GM18870 (cell line): Measurements from ENCODE around the gene PNPO.
"Not testable (repeated sequence)": the region's sequence is repeated elsewhere in the genome, so short reads cannot be mapped to it uniquely, and the experiment has no call there.

Experiments used
- ATAC-seq: cut with Tn5 transposase; IDR thresholded peaks from one replicate; pipeline ENCODE4 v1.9.1; 2021; ENCODE audit warnings: moderate library complexity; ENCODE audit not compliant: unreplicated experiment

PNPO gene

DNA sequence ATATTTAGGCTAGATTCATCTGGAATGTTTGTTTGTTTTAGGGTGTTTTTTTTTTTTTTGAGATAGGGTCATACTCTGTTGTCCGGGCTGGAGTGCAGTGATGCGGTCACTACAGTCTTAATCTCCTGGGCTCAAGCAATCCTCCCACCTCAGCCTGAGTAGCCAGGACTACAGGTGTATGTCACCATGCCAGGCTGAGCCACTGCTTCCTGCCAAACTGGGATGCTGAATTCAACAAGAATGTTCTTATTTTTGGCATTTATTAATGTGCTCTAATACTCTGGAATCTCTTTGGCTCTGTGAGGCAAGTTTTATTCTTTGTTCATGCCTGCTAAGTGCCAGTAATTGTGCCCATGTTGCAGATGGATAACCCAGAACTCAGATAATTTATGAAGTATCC, 23.8 kb upstream of the PNPO start:
- no peak for ATAC-seq

DNA sequence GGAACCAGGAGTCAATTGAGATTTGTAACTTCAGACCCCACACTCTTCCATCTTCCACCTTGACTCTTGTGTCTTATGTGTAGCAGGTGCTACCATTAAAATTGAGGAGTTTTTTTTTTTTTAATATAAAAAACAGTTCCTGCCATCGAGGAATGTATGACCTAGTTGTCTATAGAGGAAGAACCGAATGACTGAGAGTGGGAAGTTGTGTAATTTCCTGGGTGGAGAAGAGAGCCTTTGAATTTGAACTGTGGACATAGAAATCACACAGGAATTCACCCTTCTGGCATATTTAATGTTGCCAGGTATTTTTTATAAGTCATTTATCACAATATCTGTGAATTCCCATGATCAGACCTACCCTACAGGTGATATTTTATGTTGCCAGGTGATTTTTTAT, 23.4 kb upstream of the PNPO start:
- ATAC-seq, result no peak

DNA sequence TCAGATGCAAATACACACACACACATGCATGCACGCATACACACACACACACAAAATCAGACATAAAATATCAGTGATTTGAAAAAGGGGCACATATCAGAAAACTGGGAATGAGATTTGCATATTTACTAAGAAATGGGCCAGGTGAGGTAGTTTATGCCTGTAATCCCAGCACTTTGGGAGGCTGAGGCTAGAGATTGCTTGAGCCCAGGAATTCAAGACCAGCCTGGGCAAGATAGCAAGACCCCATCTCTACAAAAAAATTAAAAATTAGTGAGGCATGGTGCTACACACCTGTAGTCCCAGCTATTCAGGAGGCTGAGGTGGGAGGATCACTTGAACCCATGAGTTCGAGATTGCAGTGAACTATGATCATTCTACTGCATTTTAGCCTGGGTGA, 22.4 kb upstream of the PNPO start:
- ATAC-seq, result no peak

DNA sequence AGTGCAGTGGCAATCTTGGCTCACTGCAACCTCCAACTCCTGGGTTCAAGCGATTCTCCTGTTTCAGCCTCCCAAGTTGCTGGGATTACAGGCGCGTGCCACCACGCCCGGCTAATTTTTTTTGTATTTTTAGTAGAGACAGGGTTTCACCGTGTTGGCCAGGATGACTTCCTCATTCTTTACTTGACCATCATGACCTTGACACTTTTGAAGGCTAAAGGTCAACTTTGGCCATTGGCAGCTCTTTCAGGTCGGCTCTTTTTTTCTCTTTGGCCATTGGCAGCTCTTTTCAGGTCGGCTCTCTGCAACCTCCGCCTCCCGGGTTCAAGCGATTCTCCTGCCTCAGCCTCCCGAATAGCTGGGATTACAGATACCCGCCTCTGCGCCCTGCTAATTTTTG, 21.5 kb upstream of the PNPO start:
- ATAC-seq, result not testable (repeated sequence)

DNA sequence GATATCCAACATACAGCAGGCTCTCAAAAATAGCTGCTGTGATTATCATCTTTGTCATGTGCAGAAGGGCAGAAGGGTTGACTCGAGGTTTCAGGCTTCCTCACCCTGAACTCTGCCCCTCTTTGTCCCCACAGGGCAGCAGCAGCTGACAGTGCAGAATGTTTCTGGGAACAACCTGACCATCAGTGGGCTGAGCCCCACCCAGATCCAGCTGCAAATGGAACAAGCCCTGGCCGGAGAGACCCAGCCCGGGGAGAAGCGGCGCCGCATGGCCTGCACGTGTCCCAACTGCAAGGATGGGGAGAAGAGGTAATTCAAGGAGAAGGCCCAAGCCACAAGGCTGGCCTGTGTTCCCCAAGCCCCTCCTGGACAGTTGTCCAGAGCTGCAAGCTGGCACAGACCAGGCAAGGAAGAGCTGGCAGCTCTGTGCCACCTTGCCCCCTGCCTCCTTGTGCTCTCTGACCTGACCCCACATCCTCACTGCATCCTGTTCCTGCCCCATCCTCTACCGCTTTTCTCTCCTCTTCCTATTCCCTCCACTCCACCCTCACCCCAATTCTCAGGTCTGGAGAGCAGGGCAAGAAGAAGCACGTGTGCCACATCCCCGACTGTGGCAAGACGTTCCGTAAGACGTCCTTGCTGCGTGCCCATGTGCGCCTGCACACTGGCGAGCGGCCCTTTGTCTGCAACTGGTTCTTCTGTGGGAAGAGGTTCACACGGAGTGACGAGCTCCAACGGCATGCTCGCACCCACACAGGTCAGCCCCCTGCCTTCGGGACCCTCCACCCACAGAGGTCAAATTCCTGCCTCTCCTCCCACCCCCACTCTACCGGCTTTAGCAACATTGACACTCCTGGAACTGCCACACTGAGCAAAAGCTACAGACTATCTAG, 16.3 kb upstream of the PNPO start:
- ATAC-seq, result no peak

DNA sequence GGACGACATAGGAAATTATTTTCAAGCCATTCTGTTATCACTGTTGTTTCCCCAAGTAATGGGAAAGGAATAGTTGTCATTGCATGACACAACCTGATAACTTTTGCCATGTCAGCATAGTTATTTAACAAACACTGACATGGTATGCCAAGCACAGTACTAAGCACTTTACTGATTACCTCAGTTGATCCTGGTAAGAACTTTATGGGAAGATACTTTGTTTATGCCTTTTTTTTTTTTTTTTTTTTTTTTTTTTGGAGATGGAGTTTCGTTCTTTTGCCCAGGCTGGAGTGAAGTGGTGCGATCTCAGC, 15.7 kb upstream of the PNPO start:
- ATAC-seq, result no peak

DNA sequence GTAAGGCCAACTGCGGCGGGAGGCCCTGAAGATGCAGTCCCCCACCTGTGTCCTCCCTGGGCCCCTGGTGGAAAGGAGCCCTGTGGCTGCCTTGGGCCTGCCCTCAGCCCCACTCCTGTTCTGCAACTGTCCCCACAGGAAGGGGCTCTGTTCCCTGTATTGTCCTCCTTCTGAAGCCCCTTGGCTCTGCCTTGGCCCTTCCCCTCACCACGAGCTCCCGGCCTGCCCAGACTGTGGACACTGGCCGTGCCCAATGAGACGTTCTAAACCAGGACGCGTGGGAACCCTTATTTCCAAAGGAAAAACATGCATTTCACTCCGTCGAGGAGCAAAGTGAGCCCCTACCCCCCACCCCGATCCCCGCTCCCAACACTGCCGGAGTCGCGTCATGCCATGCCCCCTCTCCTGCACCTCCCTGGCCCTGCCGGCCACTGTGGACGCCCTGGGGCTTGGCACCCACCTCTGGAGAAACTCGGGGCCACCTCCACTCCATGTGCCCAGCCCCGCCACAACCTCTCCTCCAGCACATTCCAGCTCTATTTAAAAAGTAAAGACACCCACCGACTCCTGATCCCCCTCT, 13.5 kb upstream of the PNPO start:
- no peak for ATAC-seq

DNA sequence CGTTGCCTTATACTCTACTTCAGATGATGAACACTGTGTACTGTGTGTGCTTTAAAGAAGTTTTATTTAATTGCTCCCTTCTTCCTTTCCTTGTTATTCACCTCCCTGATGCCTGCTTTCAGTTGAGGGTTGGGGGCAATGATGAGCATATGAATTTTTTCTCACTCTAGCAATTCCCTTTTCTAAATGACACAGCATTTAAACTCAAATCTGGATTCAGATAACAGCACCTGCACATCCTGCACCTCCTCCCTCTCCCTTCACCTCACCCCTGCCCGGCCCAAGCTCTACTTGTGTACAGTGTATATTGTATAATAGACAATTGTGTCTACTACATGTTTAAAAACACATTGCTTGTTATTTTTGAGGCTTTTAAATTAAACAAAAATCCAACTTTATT, 13.0 kb upstream of the PNPO start:
- ATAC-seq, result no peak

DNA sequence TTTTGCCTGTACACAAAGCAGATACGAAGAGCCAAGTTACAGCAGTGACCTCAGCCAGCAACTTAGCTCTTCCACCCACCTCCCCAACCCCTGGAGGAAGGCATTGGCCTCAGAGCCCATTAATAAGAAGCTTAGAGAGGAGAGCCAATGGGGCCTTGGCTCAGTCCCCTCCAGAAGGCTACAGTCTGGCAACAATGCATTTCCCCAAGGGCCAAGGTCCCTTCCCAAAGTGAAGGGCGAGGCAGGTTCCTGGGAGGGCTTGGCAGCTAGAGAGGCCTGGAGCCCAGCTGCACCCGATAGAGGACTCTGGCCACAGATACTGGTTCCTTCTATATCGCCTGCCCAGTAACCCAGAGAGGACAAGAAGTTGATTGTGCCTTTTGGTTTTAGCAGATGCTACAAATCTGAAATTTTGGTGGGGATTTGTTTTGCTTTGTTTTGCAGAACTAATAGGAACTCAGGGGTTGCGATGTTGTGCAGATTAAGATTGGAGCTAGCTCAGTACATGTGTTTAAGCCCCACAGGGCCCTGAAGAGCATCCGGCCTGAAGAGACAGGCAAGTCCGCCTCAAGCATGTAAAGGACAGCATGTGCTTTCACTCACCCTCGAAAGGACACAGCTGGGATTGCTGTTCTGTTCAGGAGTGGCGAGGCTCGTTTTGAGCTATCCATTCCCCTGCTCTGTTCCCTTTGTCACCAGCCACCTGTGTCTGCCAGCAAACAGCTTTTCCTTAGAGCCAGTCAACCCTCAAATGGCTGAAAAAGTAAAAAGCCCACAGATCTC, 12.0 kb upstream of the PNPO start:
- no peak for ATAC-seq

DNA sequence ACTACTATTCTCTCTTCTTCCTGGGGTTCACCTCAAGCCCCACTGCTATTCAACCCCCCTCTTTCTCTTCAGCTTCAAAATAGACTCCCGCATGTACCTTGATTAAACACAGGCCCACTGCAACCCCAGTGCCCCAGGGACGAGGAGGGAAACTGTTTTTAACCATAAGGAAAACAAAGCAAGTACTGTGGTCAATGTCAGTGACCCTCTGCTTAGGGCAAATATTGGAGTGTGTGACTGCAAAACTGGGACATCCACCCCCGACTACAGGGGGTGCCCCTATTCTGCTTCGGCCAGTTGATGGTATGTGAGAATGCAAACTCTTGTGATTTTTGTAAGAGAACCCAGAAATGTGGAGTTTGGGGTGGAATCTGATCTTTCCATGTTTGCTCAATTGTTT, 9.5 kb upstream of the PNPO start:
- ATAC-seq, result no peak

DNA sequence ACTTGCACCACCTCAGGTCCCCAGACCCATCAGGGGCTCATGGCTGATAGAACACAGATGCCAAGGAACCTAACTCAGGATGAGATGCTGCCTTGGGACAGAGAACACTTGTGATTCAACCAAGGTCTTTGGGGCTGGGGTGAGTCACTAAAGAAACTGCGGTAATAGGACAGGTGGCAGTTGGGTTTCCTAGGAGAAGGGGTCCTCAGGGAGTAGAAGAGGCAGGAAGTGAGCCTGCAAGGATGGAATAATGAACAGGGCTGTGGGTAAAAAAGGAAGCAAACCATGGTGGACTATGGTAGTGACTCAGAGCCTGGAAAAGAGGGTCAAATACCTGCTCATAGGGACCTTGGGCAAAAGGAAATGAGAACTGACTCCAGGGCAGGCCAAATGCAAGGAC, 6.5 kb upstream of the PNPO start:
- ATAC-seq, result no peak

DNA sequence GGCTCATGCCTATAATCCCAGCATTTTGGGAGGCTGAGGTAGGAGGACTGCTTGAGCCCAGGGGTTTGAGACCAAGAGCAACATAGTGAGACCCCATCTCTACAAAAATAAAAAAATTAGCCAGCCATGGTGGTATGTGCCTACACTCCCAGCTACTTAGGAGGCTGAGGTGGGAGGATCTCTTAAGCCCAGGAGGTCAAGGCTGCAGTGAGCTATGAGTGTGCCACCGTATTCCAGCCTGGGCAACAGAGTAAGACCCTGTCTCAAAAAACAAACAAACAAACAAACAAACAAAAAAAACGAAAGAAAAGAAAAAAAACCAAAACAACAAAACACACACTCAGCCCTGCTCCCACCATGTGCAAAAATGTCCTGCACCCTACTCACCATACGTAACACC, 5.9 kb upstream of the PNPO start:
- not testable (repeated sequence) for ATAC-seq

DNA sequence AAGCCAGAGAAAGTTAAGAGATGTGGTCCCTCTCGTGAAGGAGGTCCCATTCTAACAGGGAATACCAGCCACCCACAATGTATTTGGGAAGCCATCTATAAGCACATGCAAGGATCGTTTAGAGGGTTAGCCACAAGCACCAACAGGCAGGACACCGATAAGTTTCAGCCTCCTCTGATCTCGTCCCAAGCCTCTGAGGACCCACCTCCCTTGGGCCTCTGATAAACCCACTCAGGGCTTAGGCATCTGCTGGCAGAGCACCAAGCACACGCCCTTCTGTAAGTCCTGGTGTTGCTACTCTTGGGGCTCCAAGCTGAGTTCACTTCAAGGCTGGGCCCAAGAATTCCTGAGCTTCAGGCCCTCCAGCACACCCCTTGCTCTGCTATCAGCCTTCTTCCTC, 5.4 kb upstream of the PNPO start:
- no peak for ATAC-seq

DNA sequence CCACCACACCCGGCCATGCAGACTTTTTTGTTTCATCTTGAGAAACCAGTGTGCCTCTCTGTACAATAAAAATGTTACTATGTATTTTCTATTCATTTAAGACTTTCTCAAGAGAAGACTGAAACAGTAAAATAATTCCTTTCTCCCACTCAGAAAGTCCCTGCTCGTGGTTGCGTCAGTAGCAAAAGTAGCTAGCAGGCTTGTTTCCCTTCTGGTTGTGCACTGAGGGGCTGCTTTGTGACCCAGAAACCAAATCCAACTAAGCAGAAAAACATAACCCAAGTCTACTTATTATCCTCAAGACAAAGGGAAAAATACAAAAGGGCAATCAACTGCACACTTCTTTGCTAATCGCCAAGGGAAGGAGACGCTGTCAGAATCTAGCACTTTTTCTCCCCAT, 3.4 kb upstream of the PNPO start:
- ATAC-seq, result no peak

DNA sequence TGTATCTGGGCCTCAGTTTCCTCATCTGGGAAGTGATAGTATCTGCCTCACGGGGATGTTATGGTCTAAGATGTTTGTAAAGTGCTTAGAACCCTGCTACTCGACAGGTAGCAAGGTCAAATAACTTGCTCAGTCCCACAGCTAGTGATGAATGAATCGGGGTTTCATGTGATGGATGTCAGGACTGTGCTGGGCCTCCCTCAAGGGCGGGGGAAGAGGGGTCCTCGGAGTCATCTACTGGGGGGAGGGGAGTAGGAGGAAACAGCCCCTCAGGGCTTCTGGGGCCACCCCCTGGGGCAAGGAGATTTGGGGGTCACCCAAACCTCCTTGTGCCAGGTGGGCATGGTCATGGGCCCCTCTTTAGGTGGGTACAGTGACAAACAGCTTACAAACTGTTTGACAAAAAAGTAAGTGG, 732 bp downstream of the PNPO start:
- no peak for ATAC-seq

DNA sequence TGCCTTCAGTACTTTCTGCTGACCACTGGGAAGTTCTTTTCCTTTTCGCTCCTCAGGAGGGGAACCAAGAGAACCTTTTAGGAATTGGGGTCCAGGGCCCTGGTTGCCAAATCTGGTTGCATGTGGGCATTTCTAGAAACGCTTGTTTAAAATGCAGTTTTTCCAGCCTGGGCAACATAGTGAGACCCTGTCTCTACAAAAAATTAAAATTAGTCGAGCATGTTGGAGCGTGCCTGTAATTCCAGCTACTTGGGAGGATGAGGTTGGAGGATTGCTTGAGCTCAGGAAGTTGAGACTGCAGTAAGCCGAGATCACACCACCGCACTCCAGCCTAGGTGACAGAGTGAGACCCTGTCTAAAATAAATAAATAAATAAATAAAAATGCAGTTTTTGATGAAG, 1.2 kb downstream of the PNPO start:
- ATAC-seq, result no peak

DNA sequence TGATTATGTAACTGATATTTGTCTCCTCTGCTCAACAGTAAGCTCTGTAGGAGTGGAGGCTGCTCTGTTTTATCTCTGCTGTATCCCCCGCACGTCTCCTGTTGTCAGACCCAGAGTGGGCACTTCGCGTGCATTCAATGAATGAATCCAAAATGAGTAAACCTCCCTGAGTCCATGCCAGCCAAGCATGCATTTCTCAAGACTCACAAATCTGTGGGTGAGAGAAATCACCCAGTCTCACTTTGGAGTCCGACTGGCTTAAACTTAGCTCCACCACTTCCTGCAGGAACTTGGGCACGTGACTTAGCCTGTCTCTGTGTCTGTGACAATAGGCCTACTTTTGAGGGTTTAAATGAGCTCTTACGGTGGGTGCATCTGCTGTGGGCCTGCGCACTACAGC, 3.7 kb downstream of the PNPO start:
- ATAC-seq, result no peak

DNA sequence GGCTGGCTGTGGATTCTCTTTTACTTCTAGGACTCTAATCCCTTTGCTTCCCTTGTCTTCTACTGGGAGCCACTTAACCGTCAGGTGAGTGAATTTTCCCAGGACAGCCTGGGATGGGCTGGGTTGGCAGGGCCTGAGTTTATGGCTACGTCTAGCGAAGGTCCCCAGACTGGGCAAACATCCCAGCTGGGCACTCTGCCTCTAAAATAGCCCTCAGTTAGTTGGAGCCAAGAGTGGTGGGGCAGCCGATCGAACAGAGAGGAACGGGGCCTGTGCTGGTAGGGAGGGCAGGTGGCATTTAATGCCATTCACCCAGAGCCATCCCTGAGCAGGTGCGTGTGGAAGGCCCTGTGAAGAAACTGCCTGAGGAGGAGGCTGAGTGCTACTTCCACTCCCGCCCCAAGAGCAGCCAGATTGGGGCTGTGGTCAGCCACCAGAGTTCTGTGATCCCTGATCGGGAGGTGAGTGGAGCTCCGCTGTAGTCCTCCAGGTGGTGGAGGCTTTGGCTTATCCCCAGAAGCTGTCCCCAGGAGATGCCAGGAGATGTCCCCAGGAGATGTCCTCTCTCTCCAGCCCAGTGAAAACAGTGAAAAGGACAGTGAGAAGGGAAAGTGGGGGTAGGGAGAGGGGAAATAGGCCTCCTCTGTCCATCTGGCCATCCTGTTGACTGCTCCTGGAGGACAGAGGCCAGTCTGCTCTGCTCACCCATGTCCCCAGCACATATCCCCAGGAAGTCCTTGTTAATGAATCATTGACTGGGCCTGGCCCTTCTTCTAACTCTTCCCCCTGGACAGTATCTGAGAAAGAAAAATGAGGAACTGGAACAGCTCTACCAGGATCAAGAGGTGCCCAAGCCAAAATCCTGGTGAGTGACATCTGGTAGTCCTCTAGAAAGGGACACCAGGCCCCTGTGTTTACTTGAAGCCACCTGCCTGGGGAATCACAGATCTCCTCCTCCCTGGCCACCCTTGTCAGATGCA, 4.4 kb downstream of the PNPO start:
- ATAC-seq, result no peak

DNA sequence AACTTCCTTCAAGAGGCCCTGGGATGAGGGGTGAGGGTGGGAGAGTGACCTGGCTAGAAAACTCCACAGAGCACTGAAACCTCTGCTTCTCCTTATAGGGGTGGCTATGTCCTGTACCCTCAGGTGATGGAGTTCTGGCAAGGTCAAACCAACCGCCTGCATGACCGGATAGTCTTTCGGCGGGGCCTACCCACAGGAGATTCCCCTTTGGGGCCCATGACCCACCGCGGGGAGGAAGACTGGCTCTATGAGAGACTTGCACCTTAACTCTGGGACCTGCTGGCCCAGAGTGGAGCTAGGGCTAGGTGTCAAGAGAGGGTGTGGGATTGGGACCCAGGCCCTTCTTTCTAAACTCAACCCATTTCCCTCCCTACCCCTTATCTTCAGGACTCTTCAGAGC, 5.1 kb downstream of the PNPO start:
- no peak for ATAC-seq

DNA sequence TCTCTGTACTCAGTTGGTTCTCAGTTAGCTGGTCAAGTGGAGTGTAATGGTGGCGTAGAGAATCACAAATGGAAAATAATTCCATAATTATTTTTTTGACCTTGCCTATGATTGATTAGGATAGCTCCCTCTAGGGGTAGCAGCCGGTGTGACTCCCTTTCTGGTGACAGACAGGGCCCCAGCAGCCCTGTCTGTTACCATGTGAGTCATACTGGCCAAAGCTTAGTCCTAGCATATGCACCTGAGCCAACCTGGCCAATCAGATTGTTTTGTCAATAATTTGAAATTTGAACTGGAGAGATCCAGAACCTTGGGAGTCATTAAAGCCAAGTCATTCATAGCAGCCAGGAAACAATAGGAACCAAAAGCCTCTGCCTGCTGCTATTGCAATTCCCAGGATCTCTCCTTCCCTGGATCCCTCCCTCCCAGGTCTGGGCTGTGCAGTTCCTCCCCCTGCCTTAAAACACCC, 5.6 kb downstream of the PNPO start:
- no peak for ATAC-seq

DNA sequence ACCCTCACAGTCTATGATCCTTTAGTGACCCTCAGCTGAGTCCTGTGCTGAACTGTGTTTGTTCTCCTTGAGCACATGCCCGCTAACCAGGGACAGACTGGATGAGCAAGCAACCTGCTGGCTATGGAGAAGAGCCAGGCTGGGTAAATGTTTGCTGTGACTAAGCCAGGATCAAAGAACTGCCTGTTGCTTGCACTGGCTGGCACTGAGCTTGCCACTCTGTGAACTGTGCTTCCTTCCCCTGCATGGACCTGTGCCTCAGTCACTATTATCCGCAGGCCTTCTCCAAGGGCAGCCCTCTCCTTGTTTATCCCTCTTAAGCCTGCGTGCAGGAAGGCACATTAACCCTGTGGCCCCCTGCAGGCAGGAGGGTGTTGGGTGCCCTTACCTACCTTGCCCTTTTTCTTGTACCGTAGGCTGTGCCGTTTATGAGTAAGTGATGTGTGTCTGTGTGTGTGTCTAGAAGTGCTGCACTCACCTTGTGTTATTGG, 7.4 kb downstream of the PNPO start:
- no peak for ATAC-seq
